G401.6 (cell line): ENCODE measurements around the gene CHST10.
A peak's percentile ranks its signal among the peaks of the same experiment; 100 is the strongest.
"Not testable (repeated sequence)": the region's sequence is repeated elsewhere in the genome, so short reads cannot be mapped to it uniquely, and the experiment has no call there.

Experiments
- FAIRE-seq: peaks from 2 replicates; lab custom pipeline; 2012; peaks lifted over from hg19 to GRCh38; lab: Jason Lieb, UNC

The CHST10 gene

GRCh38 chr2:100393362-100393761, 24.1 kb downstream of the CHST10 start:
- FAIRE-seq: no peak

DNA sequence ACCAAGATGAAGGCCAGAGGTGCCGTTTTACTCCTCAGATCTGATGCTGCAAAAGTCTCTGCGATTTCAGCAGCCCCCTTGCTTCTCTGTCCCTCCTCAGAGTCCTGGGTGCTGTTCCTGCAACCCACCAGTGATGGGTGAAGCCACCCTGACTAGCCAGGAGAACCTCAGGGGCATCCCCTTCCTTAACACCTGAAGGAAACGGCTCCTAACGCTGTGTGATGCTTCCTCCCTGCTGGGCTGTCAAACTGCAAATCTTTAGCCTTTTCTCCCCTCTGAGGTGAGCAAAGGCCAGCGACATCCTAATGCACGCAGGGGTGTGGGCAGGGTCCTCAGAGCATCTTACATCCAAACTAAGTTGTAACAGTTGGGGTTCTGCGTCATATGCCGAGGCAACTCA, 24.8 kb downstream of the CHST10 start:
- no peak for FAIRE-seq

- no peak for FAIRE-seq
These were observed 25.5 kb downstream of the CHST10 start for GRCh38 chr2:100391735-100392515.

GRCh38 chr2:100390001-100390940, 27.2 kb downstream of the CHST10 start:
- FAIRE-seq: no peak

DNA sequence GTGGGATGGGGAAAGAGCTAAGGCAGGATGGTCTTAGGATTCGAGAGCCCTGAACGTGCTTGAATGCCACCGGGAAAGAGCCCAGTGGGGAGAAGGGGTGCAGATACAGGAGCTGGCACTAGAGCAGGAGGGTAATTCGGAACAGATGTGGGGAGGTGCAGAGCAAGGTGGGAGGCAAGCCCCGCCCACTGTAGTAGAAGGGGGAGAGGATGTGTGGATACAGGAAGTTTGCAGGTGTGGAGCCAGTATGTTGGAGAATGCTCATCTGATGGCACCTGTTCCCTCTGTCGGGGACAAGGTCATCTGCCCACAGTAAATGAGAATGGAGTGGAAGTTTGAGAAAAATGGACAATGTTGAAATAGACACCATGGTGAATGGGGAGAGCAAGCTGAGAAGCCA, 28.8 kb downstream of the CHST10 start:
- no peak for FAIRE-seq

DNA sequence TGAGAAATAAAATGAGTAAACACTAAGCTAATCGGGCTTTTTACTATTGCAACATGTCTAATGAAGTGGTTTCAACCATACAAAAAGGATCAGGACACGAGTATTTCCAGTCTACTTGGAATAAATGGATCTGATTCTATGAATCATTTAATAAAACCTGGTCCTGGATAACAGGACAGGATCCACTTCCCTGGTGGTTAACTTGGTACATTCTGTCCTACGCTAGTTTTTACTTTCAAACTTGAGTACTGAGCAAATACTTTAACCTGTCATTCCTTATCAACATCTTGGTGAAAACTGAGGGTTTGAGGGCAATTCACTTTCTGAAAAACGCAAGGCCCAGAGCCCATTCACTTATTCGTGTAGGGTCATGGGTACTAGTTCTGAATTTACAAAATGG, 33.5 kb downstream of the CHST10 start:
- FAIRE-seq: no peak

DNA sequence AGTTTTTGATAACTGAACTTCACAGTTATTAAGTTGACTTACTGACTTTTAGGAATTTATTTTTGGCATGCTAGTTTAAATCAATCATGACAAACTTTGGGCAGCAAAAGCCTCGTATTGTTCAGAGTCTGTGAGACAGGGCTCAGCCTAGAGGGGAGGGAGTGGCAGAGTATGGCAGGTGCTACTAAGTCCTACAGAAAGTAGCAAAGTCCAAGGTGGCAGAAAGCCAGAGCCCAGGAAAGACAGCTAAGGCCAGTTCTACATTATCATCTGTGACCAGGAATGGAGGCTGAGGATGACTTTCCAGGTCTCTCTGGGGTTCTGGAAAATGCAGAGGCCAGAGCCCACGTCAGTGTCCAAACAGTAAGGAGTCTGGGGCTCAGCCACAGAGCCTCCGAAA, 34.2 kb downstream of the CHST10 start:
- FAIRE-seq: no peak

GRCh38 chr2:100381240-100381639, 36.2 kb downstream of the CHST10 start:
- FAIRE-seq: peak; percentile 91

DNA sequence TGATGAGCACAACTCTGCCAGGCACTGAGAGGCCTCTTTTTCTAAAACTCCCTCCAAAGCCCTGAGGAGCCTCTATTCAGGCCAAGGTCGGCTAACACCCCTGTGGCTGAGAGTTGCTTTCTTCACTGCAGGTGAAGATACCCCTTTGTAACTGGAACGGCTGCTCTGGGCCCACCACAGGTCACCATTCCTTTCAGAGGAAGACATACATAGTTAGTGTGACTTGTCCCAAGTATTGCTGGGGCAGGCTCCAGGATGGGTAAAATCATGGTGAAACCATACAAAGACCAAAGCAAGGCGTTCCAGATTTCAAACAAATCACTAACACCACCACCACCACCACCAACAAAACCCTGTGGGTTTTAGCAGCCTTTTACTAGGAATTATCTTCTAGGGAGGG, 36.8 kb downstream of the CHST10 start:
- no peak for FAIRE-seq

DNA sequence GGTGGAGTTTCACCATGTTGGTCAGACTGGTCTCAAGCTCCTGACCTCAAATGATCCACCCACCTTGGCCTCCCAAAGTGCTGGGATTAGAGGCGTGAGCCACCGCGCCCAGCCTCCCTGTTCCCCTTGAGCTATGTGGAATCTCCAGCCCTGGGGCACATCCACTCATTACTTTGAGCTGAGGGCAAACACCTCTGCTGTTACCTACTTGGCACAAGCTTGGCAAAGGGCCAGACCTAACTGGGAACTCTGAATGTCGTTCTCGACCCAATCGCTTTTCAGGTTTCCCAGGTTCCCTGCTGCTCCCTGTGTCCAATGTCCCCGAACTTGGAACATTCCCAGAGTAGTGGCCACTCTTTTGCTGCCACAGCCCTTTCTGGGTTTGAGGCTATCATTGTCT, 40.6 kb downstream of the CHST10 start:
- FAIRE-seq: no peak

GRCh38 chr2:100367163-100367562, 50.3 kb downstream of the CHST10 start:
- FAIRE-seq: no peak

GRCh38 chr2:100365434-100365833, 52.0 kb downstream of the CHST10 start:
- FAIRE-seq: no peak

- FAIRE-seq: not testable (repeated sequence)
These were observed 55.2 kb downstream of the CHST10 start for GRCh38 chr2:100362269-100362668.

DNA sequence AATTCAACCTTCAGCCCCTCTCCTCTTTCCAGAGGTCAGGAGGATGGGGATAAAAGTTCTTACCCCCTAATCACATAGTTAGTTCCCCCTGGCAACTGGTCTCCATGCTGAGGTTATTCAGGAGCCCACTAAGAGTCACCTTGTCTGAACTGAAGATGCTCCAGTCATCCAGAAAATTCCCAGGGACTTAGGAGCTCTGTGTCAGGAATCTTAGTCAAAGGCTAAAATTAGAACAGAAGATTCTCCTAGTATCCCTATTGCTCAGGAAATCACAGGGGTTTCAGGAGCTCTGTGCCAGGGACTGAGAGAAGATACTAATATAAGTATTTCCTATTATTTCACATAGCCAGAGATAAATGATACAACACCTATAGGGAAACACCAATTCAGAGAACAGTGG, 57.9 kb downstream of the CHST10 start:
- FAIRE-seq: no peak

DNA sequence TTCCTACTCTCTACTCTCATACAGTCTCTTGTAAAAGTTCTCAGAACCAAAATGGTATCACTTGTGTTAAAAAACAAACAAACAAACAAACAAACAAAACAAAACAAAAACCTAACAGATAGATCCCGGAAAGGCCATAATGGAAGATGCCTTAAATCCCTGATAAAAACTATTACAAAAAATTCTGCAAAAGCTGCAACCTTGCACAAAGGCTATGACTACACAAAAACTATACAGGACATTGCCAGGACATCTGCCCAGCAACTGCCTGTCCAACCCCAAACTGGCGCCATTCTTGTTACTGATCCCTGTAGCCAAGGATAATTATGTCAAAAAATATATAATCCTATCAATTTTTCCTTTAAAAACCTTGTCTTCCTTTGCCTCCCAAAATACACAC, 58.9 kb downstream of the CHST10 start:
- FAIRE-seq: no peak

- no peak for FAIRE-seq
These were observed 64.9 kb downstream of the CHST10 start for GRCh38 chr2:100352521-100352920.

DNA sequence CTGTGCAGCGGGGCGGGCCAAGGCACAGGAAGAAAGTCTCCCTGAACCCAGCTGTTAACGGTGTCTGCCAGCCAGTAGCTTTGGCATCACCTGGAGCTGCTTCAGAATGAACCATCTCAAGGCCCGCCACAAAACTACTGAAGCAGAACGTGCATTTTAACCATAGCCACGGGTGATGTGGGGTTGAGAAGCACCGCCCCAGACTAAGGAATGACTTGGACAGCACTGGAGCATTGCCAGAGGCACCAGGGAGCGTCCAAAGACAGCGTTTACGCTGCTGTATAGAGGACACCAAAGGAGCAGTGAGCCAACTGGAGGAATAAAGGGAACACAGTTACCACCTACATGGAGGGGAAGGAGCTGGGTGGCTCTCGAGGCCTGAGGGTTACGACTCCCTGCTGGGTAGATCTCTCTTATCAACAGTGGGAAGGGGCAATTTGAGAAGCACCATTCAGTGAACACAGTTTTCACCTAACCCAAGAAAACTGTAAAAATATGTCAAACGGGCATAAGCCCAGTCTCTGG, 66.7 kb downstream of the CHST10 start:
- no peak for FAIRE-seq

GRCh38 chr2:100345144-100345543, 72.3 kb downstream of the CHST10 start:
- not testable (repeated sequence) for FAIRE-seq

DNA sequence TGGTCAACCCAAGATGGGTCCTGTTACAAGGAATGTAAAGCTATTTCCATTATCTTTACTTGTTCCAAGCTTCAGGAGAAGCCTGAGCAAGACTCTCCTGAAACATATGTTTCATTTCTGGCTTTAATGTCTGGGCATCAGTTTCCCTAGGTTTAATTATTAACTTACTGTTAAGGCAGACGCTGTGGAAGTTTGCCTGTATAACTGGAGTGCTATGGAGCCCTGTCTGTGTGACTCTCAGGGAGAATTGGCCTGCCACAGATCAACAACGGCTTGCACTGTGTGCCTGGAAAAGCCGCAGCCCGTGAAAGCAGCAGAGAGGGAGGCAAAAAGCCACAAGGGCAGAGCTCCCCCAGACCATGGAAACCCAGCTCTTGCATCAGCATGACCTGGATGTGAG, 73.0 kb downstream of the CHST10 start:
- no peak for FAIRE-seq

DNA sequence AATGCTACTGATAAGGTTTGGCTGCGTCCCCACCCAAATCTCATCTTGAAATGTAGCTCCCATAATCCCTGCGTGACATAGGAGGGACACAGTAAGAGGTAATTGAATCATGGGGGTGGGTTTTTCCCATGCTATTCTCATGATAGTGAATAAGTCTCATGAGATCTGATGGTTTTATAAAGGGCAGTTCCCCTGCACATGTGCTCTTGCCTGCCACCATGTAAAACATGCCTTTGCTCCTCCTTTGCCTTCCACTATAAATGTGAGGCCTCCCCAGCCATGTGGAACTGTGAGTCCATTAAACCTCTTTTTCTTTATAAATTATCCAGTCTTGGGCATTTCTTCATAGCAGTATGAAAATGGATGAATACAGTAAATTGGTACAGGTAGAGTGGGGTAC, 75.0 kb downstream of the CHST10 start:
- not testable (repeated sequence) for FAIRE-seq
